ENCODE data around the gene ADGRL3. TPM values are rescaled to one million over a fixed set of nuclear protein-coding genes. Genes with fewer than 3 reads are reported as not detected.

The ADGRL3 gene
- total RNA-seq, 4 donors from 2014 or later: 6.1 to 26.0 (median 7.3) TPM

GRCh38 chr4:61528595-61528994, 328.5 kb downstream of the ADGRL3 start:
- no peaks in the 10 kb centered on the region for H3K36me3 ChIP-seq
- no peaks in the 10 kb centered on the region for H3K9me3 ChIP-seq
- no peaks in the 10 kb centered on the region for H3K4me1 ChIP-seq
- ATAC-seq: no peak
- H3K27ac ChIP-seq: no peak overlapping the region
- no peak overlapping the region for H3K4me3 ChIP-seq
- no peaks in the 10 kb centered on the region for H3K27me3 ChIP-seq
- 86% methylated on average over 1 of the region's 1 CpG; no CpG with 5 or more reads in 1 of the 2 donors for WGBS, 2 donors (ENCODE audit: low coverage in 1 of 2)
- TF ChIP-seq POLR2A (IDR thresholded peaks at IDR 0.05) (no peak), CTCF (IDR thresholded peaks at IDR 0.05) (no peak), POLR2AphosphoS5 (IDR thresholded peaks at IDR 0.05) (no peak), EP300 (IDR thresholded peaks at IDR 0.05) (no peak)

- peaks cover 0 to 5% (median 0%) of the 10 kb centered on the region in 3 donors for H3K9me3 ChIP-seq
- no peak overlapping the region for H3K4me3 ChIP-seq
- no peaks in the 10 kb centered on the region for H3K27me3 ChIP-seq
- H3K36me3 ChIP-seq: no peaks in the 10 kb centered on the region
- H3K27ac ChIP-seq: no peak overlapping the region
- no peaks in the 10 kb centered on the region for H3K4me1 ChIP-seq
- WGBS, 2 donors (ENCODE audit: low coverage in 1 of 2): 95 to 98% methylated on average over 5 of the region's 5 CpGs
- TF ChIP-seq CTCF (IDR thresholded peaks at IDR 0.05): no peak
- TF ChIP-seq EP300 (IDR thresholded peaks at IDR 0.05): no peak
- no peak for TF ChIP-seq POLR2AphosphoS5 (IDR thresholded peaks at IDR 0.05)
- no peak for TF ChIP-seq POLR2A (IDR thresholded peaks at IDR 0.05)
- no peak for ATAC-seq
Observed at GRCh38 chr4:61531188-61531587, 331.1 kb downstream of the ADGRL3 start.

GRCh38 chr4:61532336-61533000, 332.3 kb downstream of the ADGRL3 start:
- TF ChIP-seq EP300 (IDR thresholded peaks at IDR 0.05) (no peak), POLR2A (IDR thresholded peaks at IDR 0.05) (no peak), POLR2AphosphoS5 (IDR thresholded peaks at IDR 0.05) (no peak), CTCF (IDR thresholded peaks at IDR 0.05) (no peak)
- no peak overlapping the region for H3K27ac ChIP-seq
- no peak for ATAC-seq
- no peaks in the 10 kb centered on the region for H3K27me3 ChIP-seq
- H3K4me3 ChIP-seq: no peak overlapping the region
- H3K4me1 ChIP-seq: no peaks in the 10 kb centered on the region
- no peaks in the 10 kb centered on the region for H3K36me3 ChIP-seq
- peaks cover 0 to 5% (median 0%) of the 10 kb centered on the region in 3 donors for H3K9me3 ChIP-seq
- 18 to 23% methylated on average over 2 to 13 of the region's 14 CpGs for WGBS, 2 donors (ENCODE audit: low coverage in 1 of 2)

GRCh38 chr4:61533140-61533539, 333.0 kb downstream of the ADGRL3 start:
- Histone ChIP-seq H3K9me3 (peaks cover 0 to 5% (median 0%) of the 10 kb centered on the region in 3 donors), H3K27ac (no peak overlapping the region), H3K36me3 (no peaks in the 10 kb centered on the region), H3K4me1 (no peaks in the 10 kb centered on the region), H3K4me3 (no peak overlapping the region), H3K27me3 (no peaks in the 10 kb centered on the region)
- ATAC-seq: no peak
- WGBS, 2 donors (ENCODE audit: low coverage in 1 of 2): 78 to 79% methylated on average over 1 of the region's 1 CpG
- no peak for TF ChIP-seq CTCF (IDR thresholded peaks at IDR 0.05)

GRCh38 chr4:61540944-61541343, 340.8 kb downstream of the ADGRL3 start:
- no peaks in the 10 kb centered on the region for H3K27me3 ChIP-seq
- no peak overlapping the region for H3K4me3 ChIP-seq
- WGBS, 2 donors (ENCODE audit: low coverage in 1 of 2): 77 to 100% methylated on average over 2 of the region's 2 CpGs
- ATAC-seq: no peak
- no peaks in the 10 kb centered on the region for H3K9me3 ChIP-seq
- H3K36me3 ChIP-seq: no peaks in the 10 kb centered on the region
- TF ChIP-seq EP300 (IDR thresholded peaks at IDR 0.05): no peak
- no peak for TF ChIP-seq CTCF (IDR thresholded peaks at IDR 0.05)
- TF ChIP-seq POLR2A (IDR thresholded peaks at IDR 0.05): no peak
- no peak for TF ChIP-seq POLR2AphosphoS5 (IDR thresholded peaks at IDR 0.05)
- H3K27ac ChIP-seq: no peak overlapping the region
- no peaks in the 10 kb centered on the region for H3K4me1 ChIP-seq
